Ovary (tissue), 9 donors: ENCODE data around the gene SDC3. TPM values are rescaled to one million over a fixed set of nuclear protein-coding genes. Genes with fewer than 3 reads are reported as not detected.
"Not testable (repeated sequence)": the region's sequence is repeated elsewhere in the genome, so short reads cannot be mapped to it uniquely, and the experiment has no call there.

Source experiments
- DNase-seq, 5 donors: peaks; one replicate each; pipeline ENCODE4 v3.0.0-alpha.2; 2019 to 2020
- H3K27ac ChIP-seq, 2 donors: fragments of 200-600 bp; one replicate each; pipeline versions ENCODE4 v1.5.1 to v1.8.0; 2019 to 2022
- H3K27me3 ChIP-seq: fragments of 200-600 bp; one replicate; pipeline ENCODE4 v1.8.0; 2022
- H3K36me3 ChIP-seq: fragments of 200-600 bp; sonication (generic); one replicate; pipeline ENCODE4 v1.5.1; 2019
- H3K4me1 ChIP-seq: one replicate; pipeline ENCODE4 v1.8.1; 2013; ENCODE audit warnings: mild to moderate bottlenecking, moderate library complexity; ENCODE audit not compliant: insufficient read depth
- H3K4me3 ChIP-seq: fragments of 200-600 bp; sonication (generic); one replicate; pipeline ENCODE4 v1.5.1; 2017
- H3K9me3 ChIP-seq, 2 donors: fragments of 200-600 bp in 1 of 2; sonication (generic) in 1 of 2; one replicate each; pipeline versions ENCODE4 v1.5.1 to v1.8.1; 2013 to 2019; ENCODE audit warnings: mild to moderate bottlenecking in 1 of 2, moderate library complexity in 1 of 2
- EP300 ChIP-seq: sonication (generic); formaldehyde crosslinking; IDR thresholded peaks from one replicate; pipeline ENCODE4 v1.6.1; 2017; ENCODE audit warnings: antibody characterized with exemption
- POLR2A ChIP-seq: fragments of 450-650 bp; IDR thresholded peaks from one replicate; pipeline ENCODE4 v1.6.1; 2017; ENCODE audit warnings: antibody characterized with exemption, mild to moderate bottlenecking, moderate library complexity
- WGBS, 3 donors: extraction: QIAGEN DNeasy Blood & Tissue Kit in 1 of 3; methylation state at CpG; one replicate each; pipeline versions ENCODE4 v1.1.5 to v1.1.7; 2013 to 2017; 5-methylcytosine and 5-hydroxymethylcytosine counted together
- intact Hi-C, 4 donors: fragments of 100-400 bp; cut with DNase I; formaldehyde crosslinking; loops; one replicate each; pipeline versions ENCODE4 v1.11.0 to v1.15.1; 2022 to 2023
- polyA plus RNA-seq, 2 donors: library from polyadenylated mRNA; stranded (reverse); fragments of 200-250 nt in 1 of 2; fragments of 350-450 nt in 1 of 2; fragmentation: Illumina TruSeq in 1 of 2; extraction: RNeasy Lipid Tissue Mini Kit (QIAGEN cat#74804) in 1 of 2; gene quantifications; one replicate each; pipeline ENCODE4 v1.2.3, GENCODE V29; 2013 to 2014
- total RNA-seq, 7 donors: library from RNA; depleted of rRNA in 2 of 7; stranded (reverse); fragments of >200 nt in 2 of 7; fragmentation: NEBNext Ultra II Directional in 3 of 7; extraction: Animal tissue kit (Norgen Biotek cat#: 25700) in 3 of 7; gene quantifications; one replicate each; pipeline versions ENCODE4 v1.1.0 to v1.2.4, GENCODE V29; 2016 to 2023
- TF ChIP-seq, protein P1 (sequence below), 3 donors: fragments of 450-650 bp in 2 of 3; fragments of 200-600 bp in 1 of 3; IDR thresholded peaks; one replicate each; pipeline versions ENCODE4 v1.5.1 to v1.8.0; 2016 to 2022; ENCODE audit warnings: antibody characterized with exemption in 3 of 3, mild to moderate bottlenecking in 1 of 3
- donor health status: DM: no; HTN: no; CAD: no; lungs with moderate emphysema.
- donor health status: DM: no; HTN: no; CAD: no.
- donor health status: Bipolar disorder and iron deficiency.
- donor health status: DM: yes; HTN: yes; CAD: no.
- donor health status: DM: no; HTN: no; CAD: no.
- donor health status: DM: yes; HTN: yes; CAD: no.

SDC3 gene
- total and polyA plus RNA-seq, 9 donors: 4.2 to 31.0 (median 23.0) TPM

DNA sequence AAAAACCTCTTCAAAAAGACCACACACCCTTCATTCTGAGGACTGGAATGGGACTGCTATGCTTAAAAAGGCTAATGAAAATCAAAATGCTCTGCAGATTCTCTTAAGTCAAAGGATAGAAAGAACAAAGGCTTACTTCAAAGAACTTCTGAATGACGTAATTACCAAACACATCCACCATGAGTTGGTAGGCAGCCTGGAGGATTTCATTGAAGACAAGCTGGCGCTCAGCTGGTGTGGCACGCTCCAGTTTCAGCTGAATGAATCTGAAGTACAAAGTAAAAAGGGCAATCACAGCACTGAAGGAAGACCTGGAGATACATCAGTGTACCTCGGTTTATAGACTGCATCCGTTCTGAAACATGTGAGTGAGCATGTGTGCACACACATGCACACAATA, 43.5 kb upstream of the SDC3 start:
- H3K4me3 ChIP-seq: no peak overlapping the region
- no peak for DNase-seq
- H3K4me1 ChIP-seq: peaks cover 2% of the 10 kb centered on the region
- H3K36me3 ChIP-seq: no peaks in the 10 kb centered on the region
- no peaks in the 10 kb centered on the region for H3K9me3 ChIP-seq
- TF ChIP-seq POLR2A (no peak), EP300 (no peak)
- TF ChIP-seq, protein P1, sequence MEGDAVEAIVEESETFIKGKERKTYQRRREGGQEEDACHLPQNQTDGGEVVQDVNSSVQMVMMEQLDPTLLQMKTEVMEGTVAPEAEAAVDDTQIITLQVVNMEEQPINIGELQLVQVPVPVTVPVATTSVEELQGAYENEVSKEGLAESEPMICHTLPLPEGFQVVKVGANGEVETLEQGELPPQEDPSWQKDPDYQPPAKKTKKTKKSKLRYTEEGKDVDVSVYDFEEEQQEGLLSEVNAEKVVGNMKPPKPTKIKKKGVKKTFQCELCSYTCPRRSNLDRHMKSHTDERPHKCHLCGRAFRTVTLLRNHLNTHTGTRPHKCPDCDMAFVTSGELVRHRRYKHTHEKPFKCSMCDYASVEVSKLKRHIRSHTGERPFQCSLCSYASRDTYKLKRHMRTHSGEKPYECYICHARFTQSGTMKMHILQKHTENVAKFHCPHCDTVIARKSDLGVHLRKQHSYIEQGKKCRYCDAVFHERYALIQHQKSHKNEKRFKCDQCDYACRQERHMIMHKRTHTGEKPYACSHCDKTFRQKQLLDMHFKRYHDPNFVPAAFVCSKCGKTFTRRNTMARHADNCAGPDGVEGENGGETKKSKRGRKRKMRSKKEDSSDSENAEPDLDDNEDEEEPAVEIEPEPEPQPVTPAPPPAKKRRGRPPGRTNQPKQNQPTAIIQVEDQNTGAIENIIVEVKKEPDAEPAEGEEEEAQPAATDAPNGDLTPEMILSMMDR (IDR thresholded peaks at IDR 0.05): no peak
- H3K27me3 ChIP-seq: no peaks in the 10 kb centered on the region
- intact Hi-C loops: no loop called here
- 88 to 93% (median 92%) methylated on average over 5 of the region's 5 CpGs for WGBS, 3 donors
- H3K27ac ChIP-seq: no peak overlapping the region

DNA sequence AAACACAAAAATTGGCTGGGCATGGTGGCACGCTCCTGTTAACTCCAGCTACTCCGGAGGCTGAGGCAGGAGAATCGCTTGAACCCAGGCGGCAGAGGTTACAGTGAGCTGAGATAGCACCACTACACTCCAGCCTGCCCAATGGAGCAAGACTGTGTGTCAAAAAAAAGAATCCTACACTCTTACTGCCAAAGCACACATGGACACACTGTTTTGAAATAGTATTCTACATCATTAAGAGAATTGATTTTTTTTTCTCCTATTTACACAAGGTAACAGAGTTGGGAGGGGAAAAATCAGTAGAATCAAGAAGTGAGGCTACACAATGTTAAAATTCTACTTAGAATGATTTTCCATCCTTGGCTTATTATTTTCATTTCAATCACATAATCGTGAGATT, 42.1 kb upstream of the SDC3 start:
- no peak overlapping the region for H3K27ac ChIP-seq
- intact Hi-C loops: no loop called here
- no peak overlapping the region for H3K4me3 ChIP-seq
- 95 to 98% (median 96%) methylated on average over 5 of the region's 5 CpGs for WGBS, 3 donors
- no peaks in the 10 kb centered on the region for H3K27me3 ChIP-seq
- no peak for TF ChIP-seq POLR2A
- TF ChIP-seq, protein P1 (IDR thresholded peaks at IDR 0.05): no peak
- no peak for TF ChIP-seq EP300
- H3K9me3 ChIP-seq: no peaks in the 10 kb centered on the region
- DNase-seq: no peak
- H3K36me3 ChIP-seq: no peaks in the 10 kb centered on the region
- H3K4me1 ChIP-seq: no peaks in the 10 kb centered on the region

DNA sequence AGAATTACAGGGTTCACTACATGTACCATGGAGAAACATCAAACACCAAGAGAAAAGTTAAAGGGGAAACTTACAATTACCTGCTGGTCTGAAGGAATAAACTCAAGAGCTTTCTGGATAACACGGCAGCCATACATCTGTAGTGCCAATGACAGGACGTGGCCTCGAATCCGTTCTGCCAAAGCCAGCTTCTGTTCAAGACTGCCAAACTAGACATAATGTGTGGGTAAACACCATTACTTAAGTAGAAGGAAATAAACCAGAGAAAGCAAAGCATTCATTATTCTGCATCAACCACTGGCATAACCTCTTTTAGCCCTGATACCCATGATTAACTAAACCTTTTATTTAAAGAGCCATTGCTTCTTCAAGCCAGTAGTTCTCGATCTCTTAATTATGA, 41.5 kb upstream of the SDC3 start:
- TF ChIP-seq, protein P1 (IDR thresholded peaks at IDR 0.05): no peak
- TF ChIP-seq POLR2A (no peak), EP300 (no peak)
- no peak overlapping the region for H3K4me3 ChIP-seq
- H3K27me3 ChIP-seq: no peaks in the 10 kb centered on the region
- DNase-seq: no peak
- H3K36me3 ChIP-seq: no peaks in the 10 kb centered on the region
- intact Hi-C loops: no loop called here
- WGBS, 3 donors: 91 to 96% (median 94%) methylated on average over 5 of the region's 5 CpGs
- no peaks in the 10 kb centered on the region for H3K9me3 ChIP-seq
- H3K4me1 ChIP-seq: no peaks in the 10 kb centered on the region
- no peak overlapping the region for H3K27ac ChIP-seq

DNA sequence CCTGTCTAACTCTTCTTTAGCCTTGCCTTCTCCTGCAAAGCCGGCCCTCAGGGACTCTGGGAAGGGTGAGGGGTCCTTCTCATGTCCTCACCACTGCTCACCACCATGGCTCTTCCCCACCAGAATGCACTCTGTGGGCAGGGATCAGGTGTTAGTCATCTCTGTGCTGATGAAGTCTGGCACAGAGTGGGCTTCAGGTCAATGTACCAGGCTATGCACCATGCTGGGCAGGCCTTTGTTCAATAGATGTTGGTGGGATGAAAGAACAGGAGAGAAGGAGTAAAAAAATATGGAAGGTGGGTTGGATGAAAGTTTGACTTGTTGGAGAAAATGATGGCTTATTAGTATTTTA, 40.9 kb upstream of the SDC3 start:
- H3K4me3 ChIP-seq, H3K36me3 ChIP-seq, intact Hi-C loops, H3K4me1 ChIP-seq, H3K27ac ChIP-seq, H3K9me3 ChIP-seq, H3K27me3 ChIP-seq, DNase-seq: not testable (repeated sequence)
- 100% methylated on average over 1 of the region's 1 CpG for WGBS, 3 donors

DNA sequence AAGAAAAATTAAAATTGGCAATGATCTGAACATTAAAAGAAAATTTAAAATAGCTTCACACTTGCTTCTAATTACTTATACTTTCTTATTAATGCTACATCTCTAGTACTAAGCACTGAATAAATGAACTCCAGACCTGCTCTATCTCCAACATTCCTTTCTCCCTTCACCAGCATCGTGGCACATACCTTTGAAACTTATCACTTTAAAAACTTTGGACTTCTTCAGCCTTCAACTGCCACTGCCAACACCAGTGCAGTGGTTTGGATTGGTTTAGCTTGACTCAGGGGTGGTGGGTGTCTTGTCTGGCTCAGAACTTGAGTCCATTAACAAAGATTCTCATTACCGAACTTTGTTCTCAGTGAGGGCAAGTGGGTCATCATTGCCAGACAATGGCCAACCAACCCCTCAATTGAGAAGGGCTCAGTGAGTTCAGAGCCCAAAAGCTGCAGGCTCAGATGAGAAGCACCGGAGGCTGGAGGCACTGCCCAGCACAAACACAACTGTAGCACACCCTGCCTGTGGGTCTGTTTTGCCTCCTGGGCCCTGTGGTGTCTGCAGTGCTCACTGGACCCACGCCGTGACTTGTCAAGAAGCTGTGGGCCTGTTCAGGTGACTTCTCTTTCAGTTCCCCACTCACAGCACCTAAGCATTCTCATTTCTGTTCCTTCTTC, 40.4 kb upstream of the SDC3 start:
- DNase-seq, H3K4me3 ChIP-seq, H3K27ac ChIP-seq, H3K27me3 ChIP-seq, H3K36me3 ChIP-seq, intact Hi-C loops, H3K4me1 ChIP-seq, H3K9me3 ChIP-seq: not testable (repeated sequence)
- 35 to 58% (median 38%) methylated on average over 1 to 2 of the region's 5 CpGs for WGBS, 3 donors

DNA sequence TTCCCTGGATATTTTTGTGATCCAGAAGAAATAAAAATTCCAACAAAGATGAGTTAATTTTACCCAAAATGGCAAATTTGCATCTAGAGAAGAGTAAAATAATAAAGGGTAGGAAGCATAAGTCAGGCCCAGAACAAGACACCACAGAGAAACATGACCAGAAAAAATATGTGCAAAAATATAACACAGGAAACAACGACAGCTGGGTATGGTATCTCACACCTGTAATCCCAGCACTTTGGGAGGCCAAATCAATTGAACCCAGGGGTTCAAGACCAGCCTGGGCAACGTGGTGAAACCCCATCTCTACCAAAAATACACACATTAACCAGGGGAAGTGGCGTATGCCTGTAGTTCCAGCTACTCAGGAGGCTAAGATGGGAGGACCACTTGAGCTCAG, 39.7 kb upstream of the SDC3 start:
- H3K4me1 ChIP-seq: no peaks in the 10 kb centered on the region
- no peak overlapping the region for H3K4me3 ChIP-seq
- TF ChIP-seq, protein P1 (IDR thresholded peaks at IDR 0.05): no peak
- TF ChIP-seq POLR2A (no peak), EP300 (no peak)
- DNase-seq: no peak
- H3K27ac ChIP-seq: no peak overlapping the region
- H3K27me3 ChIP-seq: no peaks in the 10 kb centered on the region
- H3K36me3 ChIP-seq: no peaks in the 10 kb centered on the region
- intact Hi-C loops: no loop called here
- H3K9me3 ChIP-seq: no peaks in the 10 kb centered on the region
- WGBS, 3 donors: 90 to 95% (median 94%) methylated on average over 3 of the region's 3 CpGs
